ENCODE data around the gene DIS3L. TPM values are rescaled to one million over a fixed set of nuclear protein-coding genes. Genes with fewer than 3 reads are reported as not detected.
"Not testable (repeated sequence)": the region's sequence is repeated elsewhere in the genome, so short reads cannot be mapped to it uniquely, and the experiment has no call there.

DIS3L gene
- total and polyA plus RNA-seq, 2 experiments from 2014 or later: 27.2 to 39.6 TPM

- TF ChIP-seq, protein P1, sequence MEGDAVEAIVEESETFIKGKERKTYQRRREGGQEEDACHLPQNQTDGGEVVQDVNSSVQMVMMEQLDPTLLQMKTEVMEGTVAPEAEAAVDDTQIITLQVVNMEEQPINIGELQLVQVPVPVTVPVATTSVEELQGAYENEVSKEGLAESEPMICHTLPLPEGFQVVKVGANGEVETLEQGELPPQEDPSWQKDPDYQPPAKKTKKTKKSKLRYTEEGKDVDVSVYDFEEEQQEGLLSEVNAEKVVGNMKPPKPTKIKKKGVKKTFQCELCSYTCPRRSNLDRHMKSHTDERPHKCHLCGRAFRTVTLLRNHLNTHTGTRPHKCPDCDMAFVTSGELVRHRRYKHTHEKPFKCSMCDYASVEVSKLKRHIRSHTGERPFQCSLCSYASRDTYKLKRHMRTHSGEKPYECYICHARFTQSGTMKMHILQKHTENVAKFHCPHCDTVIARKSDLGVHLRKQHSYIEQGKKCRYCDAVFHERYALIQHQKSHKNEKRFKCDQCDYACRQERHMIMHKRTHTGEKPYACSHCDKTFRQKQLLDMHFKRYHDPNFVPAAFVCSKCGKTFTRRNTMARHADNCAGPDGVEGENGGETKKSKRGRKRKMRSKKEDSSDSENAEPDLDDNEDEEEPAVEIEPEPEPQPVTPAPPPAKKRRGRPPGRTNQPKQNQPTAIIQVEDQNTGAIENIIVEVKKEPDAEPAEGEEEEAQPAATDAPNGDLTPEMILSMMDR (IDR thresholded peaks at IDR 0.05; ENCODE audit: low read depth, low read length): no peak
- H3K4me1 ChIP-seq (ENCODE audit: low read depth): peaks cover 30% of the 10 kb centered on the region
- peaks cover 3% of the 10 kb centered on the region for H3K36me3 ChIP-seq
- peak; percentile 41 to 83 for DNase-seq (ENCODE audit: low read depth in 1 of 2, low spot score in 1 of 2)
- peak overlapping the region; percentile 43 for H3K4me3 ChIP-seq
- peaks cover 2% of the 10 kb centered on the region for H3K27me3 ChIP-seq
- no peaks in the 10 kb centered on the region for H3K9me3 ChIP-seq (ENCODE audit: low read depth)
- H3K27ac ChIP-seq: peak overlapping the region; percentile 91
Observed at GRCh38 chr15:66294157-66294931, 976 bp downstream of the DIS3L start.

- Histone ChIP-seq H3K9me3 (ENCODE audit: low read depth) (no peaks in the 10 kb centered on the region), H3K27ac (peak overlapping the region; percentile 91), H3K36me3 (peaks cover 3% of the 10 kb centered on the region), H3K4me1 (ENCODE audit: low read depth) (peaks cover 30% of the 10 kb centered on the region), H3K27me3 (peaks cover 2% of the 10 kb centered on the region), H3K4me3 (peak overlapping the region; percentile 43)
- TF ChIP-seq, protein P1 (IDR thresholded peaks at IDR 0.05; ENCODE audit: low read depth, low read length): no peak
- peak in 1 of 2 donors; percentile 42 for DNase-seq (ENCODE audit: low read depth in 1 of 2, low spot score in 1 of 2)
Observed at GRCh38 chr15:66294932-66295235, 1.5 kb downstream of the DIS3L start.

- TF ChIP-seq, protein P1 (IDR thresholded peaks at IDR 0.05; ENCODE audit: low read depth, low read length): no peak
- no peak for DNase-seq (ENCODE audit: low read depth in 1 of 2, low spot score in 1 of 2)
- Histone ChIP-seq H3K36me3 (peaks cover 3% of the 10 kb centered on the region), H3K9me3 (ENCODE audit: low read depth) (no peaks in the 10 kb centered on the region), H3K4me1 (ENCODE audit: low read depth) (peaks cover 30% of the 10 kb centered on the region), H3K4me3 (no peak overlapping the region), H3K27me3 (peaks cover 2% of the 10 kb centered on the region), H3K27ac (no peak overlapping the region)
Observed at GRCh38 chr15:66296186-66296585, 2.8 kb downstream of the DIS3L start.

- H3K4me1 ChIP-seq (ENCODE audit: low read depth): peaks cover 24% of the 10 kb centered on the region
- no peak for DNase-seq (ENCODE audit: low read depth in 1 of 2, low spot score in 1 of 2)
- H3K4me3 ChIP-seq: no peak overlapping the region
- no peak overlapping the region for H3K27ac ChIP-seq
- peaks cover 3% of the 10 kb centered on the region for H3K36me3 ChIP-seq
- TF ChIP-seq, protein P1 (IDR thresholded peaks at IDR 0.05; ENCODE audit: low read depth, low read length): no peak
- H3K27me3 ChIP-seq: no peaks in the 10 kb centered on the region
- no peaks in the 10 kb centered on the region for H3K9me3 ChIP-seq (ENCODE audit: low read depth)
Observed at GRCh38 chr15:66298803-66299251, 5.5 kb downstream of the DIS3L start.

- no peak overlapping the region for H3K4me3 ChIP-seq
- H3K36me3 ChIP-seq: peaks cover 3% of the 10 kb centered on the region
- TF ChIP-seq, protein P1 (IDR thresholded peaks at IDR 0.05; ENCODE audit: low read depth, low read length): no peak
- H3K4me1 ChIP-seq (ENCODE audit: low read depth): peaks cover 3% of the 10 kb centered on the region
- H3K27ac ChIP-seq: no peak overlapping the region
- H3K27me3 ChIP-seq: no peaks in the 10 kb centered on the region
- no peak for DNase-seq (ENCODE audit: low read depth in 1 of 2, low spot score in 1 of 2)
- H3K9me3 ChIP-seq (ENCODE audit: low read depth): no peaks in the 10 kb centered on the region
Observed at GRCh38 chr15:66302489-66303278, 9.3 kb downstream of the DIS3L start.

DNA sequence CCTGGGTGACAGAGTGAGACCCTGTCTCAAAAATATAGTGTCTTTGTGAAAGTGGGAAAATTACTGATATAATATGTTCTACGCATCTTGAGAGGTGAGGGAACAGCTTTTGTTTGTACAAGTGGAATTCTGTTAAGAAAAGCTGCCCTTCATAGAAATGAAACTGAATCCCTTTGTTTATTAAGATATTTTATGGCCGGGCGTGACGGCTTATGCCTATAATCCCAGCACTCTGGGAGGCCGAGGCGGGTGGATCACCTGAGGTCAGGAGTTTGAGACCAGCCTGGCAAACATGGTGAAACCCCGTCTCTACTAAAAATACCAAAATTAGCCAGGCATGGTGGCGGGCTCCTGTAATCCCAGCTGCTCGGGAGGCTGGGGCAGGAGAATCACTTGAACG, 11.1 kb downstream of the DIS3L start:
- H3K36me3 ChIP-seq; H3K27ac ChIP-seq; H3K27me3 ChIP-seq; H3K4me3 ChIP-seq; DNase-seq (ENCODE audit: low read depth in 1 of 2, low spot score in 1 of 2); H3K4me1 ChIP-seq (ENCODE audit: low read depth); H3K9me3 ChIP-seq (ENCODE audit: low read depth): not testable (repeated sequence)

Measured in cardiac muscle cell (in vitro differentiated cells and primary cell).